ENCODE data around the gene FMO2.

The FMO2 gene, protein sequence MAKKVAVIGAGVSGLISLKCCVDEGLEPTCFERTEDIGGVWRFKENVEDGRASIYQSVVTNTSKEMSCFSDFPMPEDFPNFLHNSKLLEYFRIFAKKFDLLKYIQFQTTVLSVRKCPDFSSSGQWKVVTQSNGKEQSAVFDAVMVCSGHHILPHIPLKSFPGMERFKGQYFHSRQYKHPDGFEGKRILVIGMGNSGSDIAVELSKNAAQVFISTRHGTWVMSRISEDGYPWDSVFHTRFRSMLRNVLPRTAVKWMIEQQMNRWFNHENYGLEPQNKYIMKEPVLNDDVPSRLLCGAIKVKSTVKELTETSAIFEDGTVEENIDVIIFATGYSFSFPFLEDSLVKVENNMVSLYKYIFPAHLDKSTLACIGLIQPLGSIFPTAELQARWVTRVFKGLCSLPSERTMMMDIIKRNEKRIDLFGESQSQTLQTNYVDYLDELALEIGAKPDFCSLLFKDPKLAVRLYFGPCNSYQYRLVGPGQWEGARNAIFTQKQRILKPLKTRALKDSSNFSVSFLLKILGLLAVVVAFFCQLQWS

GRCh38 chr1:171185091-171185490 is at the start of gene FMO2:
FMO2 (plus strand) TSS chr1:171185300; CDS start chr1:171185714, 414 bp downstream.
- DNase-seq, result no peak

DNA sequence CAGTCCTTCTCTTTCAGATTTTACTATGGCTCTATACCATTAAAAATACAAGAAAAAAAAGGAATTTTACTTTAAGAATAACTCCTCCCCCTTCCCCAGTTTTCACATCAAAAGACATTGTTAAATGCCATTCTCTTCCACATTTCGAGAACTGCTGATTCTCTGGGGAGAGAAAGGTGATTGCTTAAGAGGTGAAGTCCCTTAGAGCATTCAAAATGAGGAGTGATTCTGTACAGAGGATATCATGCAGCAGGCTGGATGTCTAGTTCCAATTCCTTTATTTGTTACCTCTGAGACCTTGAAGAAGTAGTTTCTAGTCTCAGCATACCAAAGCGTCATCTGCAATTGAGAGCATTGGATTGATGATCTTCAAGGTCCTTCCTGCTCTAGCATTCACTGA is 47.5 kb upstream of the FMO2 start:
- DNase-seq, result no peak

DNA sequence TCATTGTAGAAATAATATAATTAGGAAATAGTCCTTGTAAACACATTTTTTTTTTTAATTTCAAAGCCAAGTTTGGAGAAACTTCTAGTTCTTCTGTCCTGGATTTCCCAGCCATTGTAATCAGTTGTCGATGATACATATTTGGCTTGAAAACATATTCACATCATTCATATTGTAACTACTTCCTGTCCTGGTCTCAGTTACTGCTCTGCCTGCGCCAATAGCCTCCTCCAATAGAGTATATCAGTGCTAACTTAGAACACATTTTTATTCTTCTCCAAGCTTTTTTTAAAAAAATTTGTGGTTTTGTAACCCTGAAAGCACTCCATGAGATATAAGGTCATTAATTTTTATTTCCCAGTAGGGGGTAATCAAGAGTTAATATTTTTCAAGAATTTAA is 46.1 kb upstream of the FMO2 start:
- no peak for DNase-seq

DNA sequence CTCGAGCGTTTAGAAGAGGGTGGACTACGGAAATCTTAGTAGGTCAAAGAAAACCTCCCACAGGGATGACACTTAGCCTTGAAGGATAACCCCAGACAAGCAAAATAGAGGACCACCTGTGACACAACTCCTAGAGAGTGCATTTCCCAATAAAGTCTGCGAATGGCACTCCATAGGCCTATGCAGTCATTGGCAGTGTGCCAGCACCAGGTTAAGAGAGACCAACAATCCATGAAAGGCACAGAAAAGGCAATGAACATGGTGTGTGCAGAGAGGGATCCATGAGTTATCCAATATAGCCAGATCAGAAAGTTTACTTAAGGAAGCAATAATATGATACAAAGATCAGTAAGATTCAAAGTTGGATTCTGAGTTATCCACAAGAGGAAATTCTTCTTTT is 45.2 kb upstream of the FMO2 start:
- DNase-seq, result no peak

DNA sequence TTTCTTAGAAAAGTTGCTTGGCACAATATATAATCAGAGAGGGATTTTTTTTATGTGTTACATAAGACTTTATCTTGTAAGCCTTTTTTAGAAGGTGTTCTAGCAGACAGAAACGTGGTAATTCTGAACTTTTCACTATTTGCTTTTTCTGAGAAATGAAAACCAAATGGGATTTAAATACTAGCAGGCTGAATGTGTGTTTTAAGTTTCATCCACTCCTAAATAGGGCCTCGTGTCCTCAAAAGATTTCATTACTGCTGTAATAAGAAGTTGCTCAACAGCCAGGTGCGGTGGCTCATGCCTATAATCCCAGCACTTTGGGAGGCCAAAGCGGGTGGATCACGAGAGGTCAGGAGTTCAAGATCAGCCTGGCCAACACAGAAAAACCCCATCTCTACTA is 44.7 kb upstream of the FMO2 start:
- no peak for DNase-seq

GRCh38 chr1:171140956-171141687 is 44.0 kb upstream of the FMO2 start:
- DNase-seq, result no peak

DNA sequence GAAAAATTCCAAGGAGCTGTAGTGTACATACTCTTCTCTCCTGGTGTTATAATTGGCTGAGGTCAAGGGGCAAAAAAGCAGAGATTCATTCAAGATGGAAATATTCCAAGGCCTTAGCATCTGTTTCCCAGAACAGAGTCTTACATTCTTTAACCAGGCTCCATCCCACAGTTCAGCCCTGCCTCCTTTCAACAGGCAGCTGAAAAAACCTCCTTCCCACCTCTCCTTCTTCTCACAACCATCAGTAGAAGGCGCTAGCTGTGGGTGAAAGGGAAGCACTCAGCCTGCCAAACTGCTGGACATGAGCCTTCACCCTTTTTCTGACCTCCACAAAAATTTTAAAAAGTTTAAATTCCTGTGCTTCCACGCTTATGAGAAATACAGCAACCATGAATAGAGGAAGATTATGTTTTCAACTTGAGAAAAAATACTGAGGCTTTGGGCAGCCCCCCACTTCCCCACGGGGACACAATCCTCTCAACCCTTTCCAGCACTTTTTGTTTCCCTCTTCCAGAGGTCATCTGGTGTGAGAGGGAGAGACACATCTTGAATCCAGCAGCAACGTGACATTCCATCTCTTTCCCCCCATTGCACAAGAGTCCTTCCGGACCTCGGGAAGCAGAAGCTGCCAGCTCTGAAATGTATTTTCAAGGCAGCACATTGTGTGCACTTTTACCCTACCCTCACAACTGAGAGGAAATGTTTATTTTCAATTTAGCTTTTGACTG is 43.2 kb upstream of the FMO2 start:
- no peak for DNase-seq

GRCh38 chr1:171142416-171143385 is 42.4 kb upstream of the FMO2 start:
- no peak for DNase-seq

- DNase-seq, result no peak
Observed at GRCh38 chr1:171150156-171150555, 34.9 kb upstream of the FMO2 start.

- DNase-seq, result no peak
Observed at GRCh38 chr1:171152549-171152948, 32.6 kb upstream of the FMO2 start.

- no peak for DNase-seq
Observed at GRCh38 chr1:171155484-171155883, 29.6 kb upstream of the FMO2 start.

- no peak for DNase-seq
Observed at GRCh38 chr1:171158096-171158495, 27.0 kb upstream of the FMO2 start.

GRCh38 chr1:171158551-171158950 is 26.5 kb upstream of the FMO2 start:
- DNase-seq, result no peak

DNA sequence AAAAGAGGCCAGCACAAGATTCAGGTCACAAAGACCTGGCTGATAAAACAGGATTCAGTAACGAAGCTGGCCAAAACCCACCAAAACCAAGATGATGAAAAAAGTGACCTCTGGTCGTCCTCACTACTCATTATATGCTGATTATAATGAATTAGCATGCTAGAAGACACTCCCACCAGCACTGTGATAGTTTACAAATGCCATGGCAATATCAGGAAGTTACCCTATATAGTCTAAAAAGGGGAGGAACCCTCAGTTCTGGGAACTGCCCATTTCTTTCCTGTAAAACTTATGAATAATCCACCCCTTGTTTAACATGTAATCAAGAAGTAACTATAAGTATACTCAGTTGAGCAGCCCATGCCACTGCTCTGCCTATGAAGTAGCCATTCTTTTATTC is 26.0 kb upstream of the FMO2 start:
- DNase-seq, result no peak

GRCh38 chr1:171160211-171160610 is 24.9 kb upstream of the FMO2 start:
- no peak for DNase-seq

- no peak for DNase-seq
Observed at GRCh38 chr1:171160639-171161354, 24.3 kb upstream of the FMO2 start.

DNA sequence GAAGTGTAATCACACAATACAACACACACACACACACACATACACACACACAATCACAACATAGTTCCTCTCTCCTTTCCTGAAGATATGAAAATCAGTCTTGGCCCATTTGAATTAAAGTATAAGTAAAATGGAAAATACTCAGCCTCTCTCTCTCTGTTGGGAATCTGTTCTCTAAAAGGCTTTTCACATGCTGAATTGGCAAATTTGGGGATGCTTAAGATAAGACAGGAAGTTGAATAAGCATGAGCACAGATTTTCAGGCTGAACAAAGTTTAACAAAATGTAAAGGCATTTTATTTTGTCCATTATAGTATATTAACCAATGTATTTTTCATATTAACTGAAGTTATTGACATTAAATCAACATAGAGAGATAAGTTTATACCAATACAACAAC is 23.7 kb upstream of the FMO2 start:
- DNase-seq, result no peak

DNA sequence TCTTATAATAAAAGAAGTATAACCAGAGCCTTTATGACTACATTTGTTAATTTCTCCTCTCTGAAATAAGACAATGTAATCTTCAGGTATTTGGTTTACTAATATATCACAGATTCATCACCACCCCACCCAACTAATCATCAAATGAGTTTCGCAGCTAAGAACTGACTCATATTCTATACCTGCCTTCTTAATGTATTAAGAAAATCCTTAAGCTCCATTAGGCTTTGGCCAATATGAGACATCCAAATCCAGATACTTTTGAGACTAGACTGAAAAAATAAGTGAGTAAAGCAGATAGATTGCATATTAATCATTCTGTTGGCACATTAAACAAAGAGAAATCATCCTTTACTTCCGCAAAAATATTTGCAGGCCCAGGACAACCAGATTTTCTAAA is 18.7 kb upstream of the FMO2 start:
- DNase-seq, result no peak

DNA sequence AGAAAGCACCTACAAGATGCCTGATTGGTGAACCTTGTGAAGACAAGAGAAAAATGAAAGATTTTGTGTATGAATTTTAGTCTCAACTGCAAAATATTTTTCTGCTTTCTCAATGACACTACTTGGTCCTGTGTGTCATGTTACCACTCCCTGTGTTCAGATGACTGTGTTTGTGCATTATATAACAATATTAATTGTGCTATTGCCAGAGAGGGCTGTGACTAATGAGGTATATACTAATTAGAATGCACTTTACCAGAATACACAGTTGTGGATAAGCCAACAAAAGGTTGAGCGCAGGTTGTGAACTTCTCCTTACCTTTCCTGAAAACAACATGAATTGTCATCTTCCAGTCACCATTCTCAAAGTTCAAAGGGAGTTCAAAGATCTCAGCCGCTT is 17.3 kb upstream of the FMO2 start:
- DNase-seq, result no peak

- DNase-seq, result no peak
Observed at GRCh38 chr1:171172471-171172870, 12.6 kb upstream of the FMO2 start.

DNA sequence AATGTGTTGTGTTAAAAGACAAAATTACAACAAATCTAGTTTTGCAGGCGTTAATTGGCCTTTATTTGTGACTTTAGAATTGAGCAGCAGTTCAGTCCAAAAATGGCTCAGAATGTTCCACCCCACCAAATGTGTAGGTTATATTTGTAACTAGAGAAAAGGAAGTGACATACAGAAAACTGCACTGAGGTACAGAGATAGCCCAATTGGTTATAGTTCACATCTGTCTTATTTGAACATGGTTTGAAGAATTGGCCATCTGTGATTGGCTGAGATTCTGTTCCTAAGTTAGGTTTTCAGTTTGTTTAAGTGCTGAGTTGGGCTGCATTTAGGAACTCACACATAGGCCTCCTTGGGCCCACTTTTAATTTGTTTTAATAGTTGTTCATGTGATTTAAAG is 12.0 kb upstream of the FMO2 start:
- DNase-seq, result no peak
